OCI-LY3 (cell line): ENCODE measurements around the gene PREP.

ENCODE experiments used
- H2AFZ ChIP-seq: fragments of 200-600, 300-600 bp; shearing (Covaris generic); 2 replicates; pipeline ENCODE4 v1.6.0; 2014; ENCODE audit warnings: antibody characterized with exemption, low read depth, low read length
- H3K27ac ChIP-seq: fragments of 200-600, 300-600 bp; sonication (generic); 2 replicates; pipeline ENCODE4 v1.5.1; 2014; ENCODE audit warnings: mild to moderate bottlenecking, low read length, moderate library complexity, mixed read lengths
- H3K27me3 ChIP-seq: fragments of 200-600, 300-600 bp; sonication (generic); 2 replicates; pipeline ENCODE4 v1.6.1; 2014; ENCODE audit warnings: low read depth, low read length, mixed read lengths
- H3K36me3 ChIP-seq: fragments of 200-600, 300-600 bp; sonication (generic); replicated peaks from 2 replicates; pipeline ENCODE3; 2014; ENCODE audit warnings: low read depth, low read length, mixed read lengths
- H3K4me1 ChIP-seq: fragments of 300-600, 200-600 bp; sonication (generic); 2 replicates; pipeline ENCODE4 v1.6.1; 2014; ENCODE audit warnings: low read length, mixed read lengths
- H3K4me2 ChIP-seq: fragments of 200-600, 300-600 bp; sonication (generic); 2 replicates; pipeline ENCODE4 v1.6.1; 2014; ENCODE audit warnings: low read length, mixed read lengths
- H3K4me3 ChIP-seq: fragments of 300-600, 200-600 bp; sonication (generic); 2 replicates; pipeline ENCODE4 v1.5.1; 2014; ENCODE audit warnings: antibody characterized with exemption, mild to moderate bottlenecking, low read length, moderate library complexity
- H3K79me2 ChIP-seq: fragments of 300-600, 200-600 bp; shearing (Covaris generic); 2 replicates; pipeline ENCODE4 v1.6.1; 2014; ENCODE audit warnings: mild to moderate bottlenecking, low read length, mixed read lengths
- H3K9ac ChIP-seq: fragments of 300-600, 200-600 bp; shearing (Covaris generic); 2 replicates; pipeline ENCODE4 v1.6.0; 2014; ENCODE audit warnings: mild to moderate bottlenecking, low read length, moderate library complexity
- H3K9me3 ChIP-seq: fragments of 200-600, 300-600 bp; shearing (Covaris generic); 2 replicates; pipeline ENCODE4 v1.6.1; 2014; ENCODE audit warnings: low read length, mixed read lengths; ENCODE audit not compliant: insufficient read depth
- H4K20me1 ChIP-seq: fragments of 200-600, 300-600 bp; sonication (generic); 2 replicates; pipeline ENCODE4 v1.6.1; 2016; ENCODE audit warnings: low read length, mixed read lengths; ENCODE audit not compliant: insufficient read depth
- CTCF ChIP-seq: fragments of 200-600, 300-600 bp; sonication (generic); IDR thresholded peaks from 2 replicates; pipeline ENCODE4 v1.5.1; 2014; ENCODE audit warnings: antibody characterized with exemption, low read length, low read depth
- EZH2phosphoT487 ChIP-seq: fragments of 200-600 bp; shearing (Covaris generic); IDR thresholded peaks from 2 replicates; pipeline ENCODE4 v1.6.1; 2018; ENCODE audit warnings: antibody characterized with exemption, mixed run types, low read depth

Gene PREP

GRCh38 chr6:105279463-105279862 lies 123.4 kb downstream of the PREP start:
- Histone ChIP-seq H3K9ac (no peak overlapping the region), H3K4me3 (no peak overlapping the region), H2AFZ (no peak overlapping the region), H3K79me2 (no peaks in the 10 kb centered on the region), H4K20me1 (no peaks in the 10 kb centered on the region), H3K4me1 (no peaks in the 10 kb centered on the region), H3K27me3 (no peaks in the 10 kb centered on the region), H3K27ac (no peak overlapping the region), H3K9me3 (no peaks in the 10 kb centered on the region), H3K36me3 (peaks cover 24% of the 10 kb centered on the region), H3K4me2 (no peak overlapping the region)
- no peak for TF ChIP-seq CTCF
- TF ChIP-seq EZH2phosphoT487, result no peak

GRCh38 chr6:105278813-105279212 lies 124.1 kb downstream of the PREP start:
- no peaks in the 10 kb centered on the region for H3K79me2 ChIP-seq
- no peak overlapping the region for H2AFZ ChIP-seq
- H3K4me1 ChIP-seq, result no peaks in the 10 kb centered on the region
- H3K9ac ChIP-seq, result no peak overlapping the region
- H3K4me2 ChIP-seq, result no peak overlapping the region
- H3K27me3 ChIP-seq, result no peaks in the 10 kb centered on the region
- H3K9me3 ChIP-seq, result no peaks in the 10 kb centered on the region
- H3K36me3 ChIP-seq, result peaks cover 24% of the 10 kb centered on the region
- H4K20me1 ChIP-seq, result no peaks in the 10 kb centered on the region
- no peak overlapping the region for H3K4me3 ChIP-seq
- H3K27ac ChIP-seq, result no peak overlapping the region
- TF ChIP-seq CTCF, result no peak
- TF ChIP-seq EZH2phosphoT487, result no peak

GRCh38 chr6:105278035-105278434 lies 124.8 kb downstream of the PREP start:
- Histone ChIP-seq H4K20me1 (no peaks in the 10 kb centered on the region), H3K9ac (no peak overlapping the region), H3K27me3 (no peaks in the 10 kb centered on the region), H3K4me3 (no peak overlapping the region), H3K4me1 (no peaks in the 10 kb centered on the region), H2AFZ (no peak overlapping the region), H3K79me2 (no peaks in the 10 kb centered on the region), H3K4me2 (no peak overlapping the region), H3K27ac (no peak overlapping the region), H3K36me3 (peaks cover 24% of the 10 kb centered on the region), H3K9me3 (no peaks in the 10 kb centered on the region)
- no peak for TF ChIP-seq EZH2phosphoT487

- H3K79me2 ChIP-seq, result no peaks in the 10 kb centered on the region
- no peaks in the 10 kb centered on the region for H4K20me1 ChIP-seq
- H3K4me3 ChIP-seq, result no peak overlapping the region
- TF ChIP-seq CTCF (no peak), EZH2phosphoT487 (no peak)
- no peaks in the 10 kb centered on the region for H3K9me3 ChIP-seq
- H2AFZ ChIP-seq, result no peak overlapping the region
- H3K4me1 ChIP-seq, result no peaks in the 10 kb centered on the region
- no peak overlapping the region for H3K4me2 ChIP-seq
- H3K27me3 ChIP-seq, result no peaks in the 10 kb centered on the region
- no peak overlapping the region for H3K27ac ChIP-seq
- H3K36me3 ChIP-seq, result peaks cover 15% of the 10 kb centered on the region
- H3K9ac ChIP-seq, result no peak overlapping the region
Measured at GRCh38 chr6:105276374-105276773, 126.5 kb downstream of the PREP start.

- H3K79me2 ChIP-seq, result no peaks in the 10 kb centered on the region
- H2AFZ ChIP-seq, result no peak overlapping the region
- no peaks in the 10 kb centered on the region for H3K4me1 ChIP-seq
- no peaks in the 10 kb centered on the region for H4K20me1 ChIP-seq
- no peaks in the 10 kb centered on the region for H3K9me3 ChIP-seq
- no peak overlapping the region for H3K27ac ChIP-seq
- no peak overlapping the region for H3K4me3 ChIP-seq
- TF ChIP-seq CTCF (no peak), EZH2phosphoT487 (no peak)
- H3K9ac ChIP-seq, result no peak overlapping the region
- H3K27me3 ChIP-seq, result no peaks in the 10 kb centered on the region
- H3K4me2 ChIP-seq, result no peak overlapping the region
- H3K36me3 ChIP-seq, result peaks cover 14% of the 10 kb centered on the region
Measured at GRCh38 chr6:105275542-105275941, 127.3 kb downstream of the PREP start.
